COLO668 (cell line): ENCODE measurements around the gene CFAP77.

Experiments used
- DNase-seq: peaks from one replicate; lab custom pipeline; 2025; ENCODE audit not compliant: unreplicated experiment; lab: John Stamatoyannopoulos, UW

Gene CFAP77

GRCh38 chr9:132590318-132591182 lies 180.5 kb downstream of the CFAP77 start:
- no peak for DNase-seq

GRCh38 chr9:132591244-132591643 lies 181.2 kb downstream of the CFAP77 start:
- DNase-seq, result no peak

- no peak for DNase-seq
These were observed 181.8 kb downstream of the CFAP77 start for GRCh38 chr9:132591751-132592314.

GRCh38 chr9:132592451-132592850 lies 182.4 kb downstream of the CFAP77 start:
- no peak for DNase-seq

- DNase-seq, result no peak
These were observed 184.4 kb downstream of the CFAP77 start for GRCh38 chr9:132594412-132594811.

- no peak for DNase-seq
These were observed 185.3 kb downstream of the CFAP77 start for GRCh38 chr9:132595319-132595718.

GRCh38 chr9:132596200-132596599 lies 186.2 kb downstream of the CFAP77 start:
- DNase-seq, result no peak

- no peak for DNase-seq
These were observed 187.2 kb downstream of the CFAP77 start for GRCh38 chr9:132597073-132597775.

GRCh38 chr9:132600326-132600984 lies 190.4 kb downstream of the CFAP77 start:
- no peak for DNase-seq

GRCh38 chr9:132602207-132602606 lies 192.2 kb downstream of the CFAP77 start:
- no peak for DNase-seq

- no peak for DNase-seq
These were observed 195.4 kb downstream of the CFAP77 start for GRCh38 chr9:132605387-132605786.

- DNase-seq, result no peak
These were observed 196.1 kb downstream of the CFAP77 start for GRCh38 chr9:132606066-132606465.

GRCh38 chr9:132609184-132609583 lies 199.2 kb downstream of the CFAP77 start:
- DNase-seq, result no peak

- DNase-seq, result no peak
These were observed 199.8 kb downstream of the CFAP77 start for GRCh38 chr9:132609829-132610228.

- DNase-seq, result no peak
These were observed 200.7 kb downstream of the CFAP77 start for GRCh38 chr9:132610661-132611060.

- no peak for DNase-seq
These were observed 204.3 kb downstream of the CFAP77 start for GRCh38 chr9:132614324-132614723.

GRCh38 chr9:132615774-132616173 lies 205.8 kb downstream of the CFAP77 start:
- DNase-seq, result no peak

- DNase-seq, result no peak
These were observed 206.7 kb downstream of the CFAP77 start for GRCh38 chr9:132616725-132617124.

- no peak for DNase-seq
These were observed 212.1 kb downstream of the CFAP77 start for GRCh38 chr9:132622159-132622558.
